Measurements from ENCODE around the gene TOP1.

GRCh38 chr20:41029150-41029901, 704 bp downstream of the TOP1 start:
- no peak for TF ChIP-seq CTCF (conservative IDR thresholded peaks at IDR 0.05; ENCODE audit: low read depth, low read length)
- no peak for TF ChIP-seq EZH2 (IDR thresholded peaks at IDR 0.05; ENCODE audit: low read length, unreplicated experiment)

All from PC-3 (cell line).